H9 (cell line): ENCODE results near the gene GSTA5. TPM values are rescaled to one million over a fixed set of nuclear protein-coding genes. Genes with fewer than 3 reads are reported as not detected.

Experiments used
- DNase-seq: peaks from one replicate; pipeline ENCODE4 v3.0.0-alpha.2; 2017
- H2AFZ ChIP-seq: one replicate; pipeline ENCODE4 v1.6.1; 2013; ENCODE audit warnings: mild to moderate bottlenecking, low read length, control low read depth, moderate library complexity
- H2AK5ac ChIP-seq: 2 replicates; pipeline ENCODE4 v1.6.1; 2013; ENCODE audit warnings: low read length, control low read depth, mixed read lengths; ENCODE audit not compliant: insufficient read length
- H2BK120ac ChIP-seq: one replicate; pipeline ENCODE4 v1.6.1; 2013; ENCODE audit warnings: low read depth, mild to moderate bottlenecking, low read length, control low read depth, inconsistent platforms; ENCODE audit not compliant: poor library complexity, severe bottlenecking
- H2BK12ac ChIP-seq: 2 replicates; pipeline ENCODE4 v1.6.1; 2013; ENCODE audit warnings: low read length, control low read depth, mixed read lengths, low read depth; ENCODE audit not compliant: insufficient read length
- H2BK15ac ChIP-seq: 2 replicates; pipeline ENCODE4 v1.6.1; 2013; ENCODE audit warnings: low read depth, low read length, control low read depth
- H2BK20ac ChIP-seq: one replicate; pipeline ENCODE4 v1.6.1; 2013; ENCODE audit warnings: low read depth, mild to moderate bottlenecking, low read length, control low read depth, inconsistent platforms; ENCODE audit not compliant: poor library complexity, severe bottlenecking
- H2BK5ac ChIP-seq: 2 replicates; pipeline ENCODE4 v1.6.1; 2013; ENCODE audit warnings: low read length, control low read depth, mixed read lengths; ENCODE audit not compliant: insufficient read length
- H3K14ac ChIP-seq: 2 replicates; pipeline ENCODE4 v1.6.1; 2013; ENCODE audit warnings: low read length, control low read depth; ENCODE audit not compliant: insufficient read depth
- H3K18ac ChIP-seq: 2 replicates; pipeline ENCODE4 v1.6.1; 2013; ENCODE audit warnings: low read depth, mild to moderate bottlenecking, mixed read lengths, low read length, control low read depth; ENCODE audit not compliant: insufficient read length
- H3K23ac ChIP-seq: 2 replicates; pipeline ENCODE4 v1.6.1; 2013; ENCODE audit warnings: low read length, control low read depth, mixed read lengths, low read depth; ENCODE audit not compliant: insufficient read length
- H3K23me2 ChIP-seq: 2 replicates; pipeline ENCODE4 v1.6.1; 2013; ENCODE audit warnings: low read depth, mild to moderate bottlenecking, mixed read lengths, low read length, control low read depth; ENCODE audit not compliant: insufficient read length, poor library complexity, severe bottlenecking
- H3K27ac ChIP-seq: 2 replicates; pipeline ENCODE4 v1.5.1; 2013; ENCODE audit warnings: low read length, control low read depth, mixed read lengths, low read depth; ENCODE audit not compliant: insufficient read length
- H3K27me3 ChIP-seq: 2 replicates; pipeline ENCODE4 v1.6.1; 2013; ENCODE audit warnings: low read length, control low read depth, inconsistent platforms; ENCODE audit not compliant: insufficient read depth
- H3K4ac ChIP-seq: 2 replicates; pipeline ENCODE4 v1.6.1; 2013; ENCODE audit warnings: low read depth, mild to moderate bottlenecking, control low read depth, inconsistent platforms, low read length, moderate library complexity
- H3K4me1 ChIP-seq: 2 replicates; pipeline ENCODE4 v1.6.1; 2013; ENCODE audit warnings: low read length, control low read depth, inconsistent platforms; ENCODE audit not compliant: insufficient read depth
- H3K4me2 ChIP-seq: 2 replicates; pipeline ENCODE4 v1.6.1; 2013; ENCODE audit warnings: low read length, control low read depth, mixed read lengths; ENCODE audit not compliant: insufficient read length, insufficient read depth
- H3K56ac ChIP-seq: 2 replicates; pipeline ENCODE4 v1.6.1; 2013; ENCODE audit warnings: low read depth, mild to moderate bottlenecking, mixed read lengths, low read length, control low read depth; ENCODE audit not compliant: insufficient read length
- H3K79me1 ChIP-seq: 2 replicates; pipeline ENCODE4 v1.6.1; 2013; ENCODE audit warnings: low read depth, mild to moderate bottlenecking, moderate library complexity, low read length, control low read depth, inconsistent platforms; ENCODE audit not compliant: insufficient read depth, poor library complexity, severe bottlenecking
- H3K79me2 ChIP-seq: 2 replicates; pipeline ENCODE4 v1.6.1; 2013; ENCODE audit warnings: low read length, control low read depth, inconsistent platforms; ENCODE audit not compliant: insufficient read depth
- H3K9ac ChIP-seq: 2 replicates; pipeline ENCODE4 v1.6.1; 2013; ENCODE audit warnings: low read length, control low read depth, mixed read lengths; ENCODE audit not compliant: insufficient read length; ENCODE audit errors: extremely low read depth
- H3K9me3 ChIP-seq: one replicate; pipeline ENCODE4 v1.6.1; 2013; ENCODE audit warnings: low read depth, low read length, inconsistent platforms; ENCODE audit not compliant: control insufficient read depth
- H3T11ph ChIP-seq: one replicate; pipeline ENCODE4 v1.6.1; 2013; ENCODE audit warnings: mild to moderate bottlenecking, low read length, control low read depth, inconsistent platforms
- H4K20me1 ChIP-seq: one replicate; pipeline ENCODE4 v1.6.1; 2013; ENCODE audit not compliant: control insufficient read depth, insufficient read length, insufficient read depth
- H4K5ac ChIP-seq: 2 replicates; pipeline ENCODE4 v1.6.1; 2013; ENCODE audit warnings: low read depth, mild to moderate bottlenecking, mixed read lengths, low read length, control low read depth; ENCODE audit not compliant: insufficient read length
- H4K8ac ChIP-seq: replicated peaks from 2 replicates; pipeline ENCODE4 v1.6.1; 2013; ENCODE audit warnings: low read length, control low read depth, mixed read lengths, low read depth; ENCODE audit not compliant: insufficient read length
- H4K91ac ChIP-seq: 2 replicates; pipeline ENCODE4 v1.6.1; 2013; ENCODE audit warnings: low read depth, mild to moderate bottlenecking, moderate library complexity, mixed read lengths, low read length, control low read depth; ENCODE audit not compliant: insufficient read length
- H3K27ac Mint-ChIP-seq, 3 experiments: 2 replicates in 2 of 3; 3 replicates in 1 of 3; pipeline ENCODE4 v1.8.0; 2020 to 2021; ENCODE audit warnings: mixed read lengths in 3 of 3, mild to moderate bottlenecking in 1 of 3, moderate library complexity in 1 of 3
- H3K27me3 Mint-ChIP-seq: 2 replicates; pipeline ENCODE4 v1.8.0; 2021; ENCODE audit warnings: low read depth, mild to moderate bottlenecking, moderate library complexity, mixed read lengths
- H3K36me3 Mint-ChIP-seq, 3 experiments: 2 replicates in 2 of 3; 3 replicates in 1 of 3; pipeline ENCODE4 v1.8.0; 2020 to 2021; ENCODE audit warnings: low read depth in 3 of 3, mixed read lengths in 3 of 3; ENCODE audit not compliant: insufficient read depth in 1 of 3
- H3K4me1 Mint-ChIP-seq, 2 experiments: 2 replicates each; pipeline ENCODE4 v1.8.0; 2020; ENCODE audit warnings: mixed read lengths in 2 of 2
- H3K4me3 Mint-ChIP-seq, 2 experiments: 2 replicates in 1 of 2; 3 replicates in 1 of 2; pipeline ENCODE4 v1.8.0; 2020 to 2021; ENCODE audit warnings: mild to moderate bottlenecking in 2 of 2, mixed read lengths in 2 of 2, moderate library complexity in 1 of 2
- H3K9me3 Mint-ChIP-seq, 2 experiments: 2 replicates in 1 of 2; 3 replicates in 1 of 2; pipeline ENCODE4 v1.8.0; 2020; ENCODE audit warnings: mild to moderate bottlenecking in 2 of 2, mixed read lengths in 2 of 2, moderate library complexity in 1 of 2
- CTCF ChIP-seq: fragments of 200-600 bp; sonication (generic); conservative IDR thresholded peaks from 3 replicates; pipeline ENCODE4 v1.8.0; 2021; ENCODE audit warnings: antibody characterized with exemption, mild to moderate bottlenecking
- WGBS: extraction: QIAGEN DNeasy Blood & Tissue Kit; methylation state at CpG from one replicate; pipeline ENCODE4 v1.1.7; 2013; ENCODE audit warnings: missing lambda C conversion rate, low lambda C conversion rate, mixed read lengths; ENCODE audit not compliant: insufficient read length; ENCODE audit errors: extremely low coverage; 5-methylcytosine and 5-hydroxymethylcytosine counted together
- total RNA-seq: library from RNA; stranded (reverse); gene quantifications from 2 replicates; pipeline ENCODE4 v1.2.1, GENCODE V29; 2021

Gene GSTA5
- total RNA-seq, 1 experiment from 2014 or later = not detected

DNA sequence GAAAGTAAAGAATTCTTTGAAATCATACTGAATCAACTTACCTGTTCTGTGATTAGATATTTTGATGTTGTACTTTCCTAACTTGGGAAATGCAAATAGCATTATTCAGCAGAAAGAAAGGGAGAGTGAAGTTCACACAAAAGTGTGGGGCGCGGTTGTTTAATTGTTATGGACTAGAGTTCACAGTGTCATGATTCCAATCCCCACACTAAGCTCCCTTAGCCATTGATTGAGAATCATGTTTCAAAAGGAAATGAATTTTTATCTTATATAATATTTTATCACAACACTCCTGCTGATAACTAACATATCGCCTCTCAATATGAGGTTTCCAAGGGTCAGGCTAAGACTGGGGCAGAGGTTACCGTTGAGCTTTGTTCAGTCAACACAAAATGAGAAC, 3.0 kb upstream of the GSTA5 start:
- Histone ChIP-seq H3K27me3 (no peaks in the 10 kb centered on the region), H2BK12ac (no peak overlapping the region), H2BK15ac (no peak overlapping the region), H2AFZ (no peak overlapping the region), H3K23me2 (no peaks in the 10 kb centered on the region), H3K4me1 (no peaks in the 10 kb centered on the region), H3K56ac (no peak overlapping the region), H3K4ac (no peak overlapping the region), H3K18ac (no peak overlapping the region), H2BK5ac (no peak overlapping the region), H3K79me2 (no peaks in the 10 kb centered on the region), H2BK120ac (no peak overlapping the region), H3K14ac (no peak overlapping the region), H3K9me3 (no peaks in the 10 kb centered on the region), H2AK5ac (no peak overlapping the region), H3K4me2 (no peak overlapping the region), H4K8ac (no peak overlapping the region), H2BK20ac (no peak overlapping the region), H3K23ac (no peak overlapping the region), H4K20me1 (no peaks in the 10 kb centered on the region), H3K9ac (no peak overlapping the region), H3K27ac (no peak overlapping the region), H3T11ph (no peak overlapping the region), H4K5ac (no peak overlapping the region), H3K79me1 (no peaks in the 10 kb centered on the region), H4K91ac (no peak overlapping the region)
- Mint-ChIP-seq H3K4me3 (no peak overlapping the region), H3K4me1 (peaks cover 4% of the 10 kb centered on the region in 2 experiments; a peak in 3 of 4 replicates), H3K27me3 (peaks cover 10% of the 10 kb centered on the region), H3K9me3 (peaks cover 7 to 13% of the 10 kb centered on the region in 2 experiments), H3K27ac (no peak overlapping the region), H3K36me3 (peaks cover 0 to 7% (median 2%) of the 10 kb centered on the region in 3 experiments; a peak in 5 of 7 replicates)
- no CpG with 5 or more reads among the region's 4 CpGs for WGBS
- TF ChIP-seq CTCF = no peak
- no peak for DNase-seq
